GM12878 (cell line): ENCODE measurements around the gene USF1. TPM values are rescaled to one million over a fixed set of nuclear protein-coding genes. Genes with fewer than 3 reads are reported as not detected.

Experiments
- ATAC-seq: fragments of 200-7000 bp; cut with Tn5 transposase; 3 replicates; pipeline ENCODE4 v1.9.1; 2020; ENCODE audit warnings: mild to moderate bottlenecking, moderate library complexity
- BruUV-seq: library from RNA; stranded (reverse); fragments of 400-500 nt; replicated peaks from 2 replicates; lab custom pipeline; 2021; lab: Mats Ljungman, UMichigan
- CTCF ChIA-PET: fragments of 300-600 bp; sonication (Branson Sonifier 250); formaldehyde crosslinking; extraction: SDS; loops from one replicate; lab custom pipeline; 2021; ENCODE audit warnings: inconsistent platforms; lab: Yijun Ruan, JAX
- POLR2A ChIA-PET: fragments of 350-600 bp; formaldehyde crosslinking; extraction: SDS; loops from one replicate; lab custom pipeline; 2021; ENCODE audit warnings: inconsistent platforms; lab: Charles Lee
- RAD21 ChIA-PET: fragments of 300-600 bp; sonication (Branson Sonifier 250); formaldehyde crosslinking; loops from one replicate; lab custom pipeline; 2023; ENCODE audit warnings: antibody characterized with exemption; ENCODE audit not compliant: unreplicated experiment; lab: Charles Lee
- SMC1A ChIA-PET: fragments of 300-600 bp; sonication (Branson Sonifier 250); formaldehyde crosslinking; loops from one replicate; lab custom pipeline; 2023; ENCODE audit not compliant: unreplicated experiment, uncharacterized antibody; lab: Charles Lee
- DNase-seq: peaks from one replicate; pipeline ENCODE4 v3.0.0-alpha.2; 2011; ENCODE audit warnings: low read depth, low spot score
- FAIRE-seq: peaks from 3 replicates; lab custom pipeline; 2011; peaks lifted over from hg19 to GRCh38; lab: Jason Lieb, UNC
- H2AFZ ChIP-seq: 2 replicates; pipeline ENCODE4 v1.6.0; 2011; ENCODE audit warnings: low read depth, low read length, control low read depth; ENCODE audit not compliant: control insufficient read depth
- H3K27ac ChIP-seq: 2 replicates; pipeline ENCODE4 v1.5.1; 2011; ENCODE audit warnings: control low read depth; ENCODE audit not compliant: control insufficient read depth, insufficient read depth
- H3K27me3 ChIP-seq, 2 experiments: replicated peaks in 1 of 2; 2 replicates each; pipeline versions ENCODE4 v1.6.0 to v1.6.1; 2011; ENCODE audit warnings: low read length in 1 of 2; ENCODE audit not compliant: control insufficient read depth in 2 of 2, insufficient read depth in 2 of 2
- H3K36me3 ChIP-seq, 2 experiments: 2 replicates each; pipeline ENCODE4 v1.5.1; 2011; ENCODE audit warnings: low read length in 1 of 2; ENCODE audit not compliant: control insufficient read depth in 2 of 2, insufficient read depth in 2 of 2
- H3K4me1 ChIP-seq: 2 replicates; pipeline ENCODE4 v1.6.1; 2011; ENCODE audit warnings: mild to moderate bottlenecking, low read length, moderate library complexity, mixed read lengths; ENCODE audit not compliant: control insufficient read depth, insufficient read depth
- H3K4me2 ChIP-seq: 2 replicates; pipeline ENCODE4 v1.6.0; 2011; ENCODE audit warnings: control low read depth; ENCODE audit not compliant: control insufficient read depth, insufficient read depth
- H3K4me3 ChIP-seq: fragments of 200-600 bp; sonication (generic); 2 replicates; pipeline ENCODE4 v1.5.1; 2016
- H3K79me2 ChIP-seq: 2 replicates; pipeline ENCODE4 v1.6.0; 2011; ENCODE audit warnings: low read length; ENCODE audit not compliant: control insufficient read depth, insufficient read depth
- H3K9ac ChIP-seq: 2 replicates; pipeline ENCODE4 v1.8.0; 2011; ENCODE audit warnings: low read length, control low read depth, mixed read lengths; ENCODE audit not compliant: control insufficient read depth, insufficient read depth
- H3K9me3 ChIP-seq: replicated peaks from 3 replicates; pipeline ENCODE4 v1.5.1; 2011; ENCODE audit warnings: mild to moderate bottlenecking, low read length; ENCODE audit not compliant: control insufficient read depth, insufficient read depth
- H4K20me1 ChIP-seq: 2 replicates; pipeline ENCODE4 v1.6.0; 2011; ENCODE audit not compliant: control insufficient read depth, insufficient read depth
- ATF3 ChIP-seq: IDR thresholded peaks from 2 replicates; pipeline ENCODE4 v1.6.1; 2011; ENCODE audit warnings: low read depth, mild to moderate bottlenecking, low read length, moderate library complexity, borderline replicate concordance; ENCODE audit errors: extremely low read depth
- ETV6 ChIP-seq, 2 experiments: fragments of 450-650 bp in 1 of 2; IDR thresholded peaks in 1 of 2; conservative IDR thresholded peaks in 1 of 2; 2 replicates each; pipeline ENCODE4 v1.6.1; 2014; ENCODE audit warnings: antibody characterized with exemption in 1 of 2, borderline replicate concordance in 1 of 2, low read depth in 1 of 2, mild to moderate bottlenecking in 1 of 2, moderate library complexity in 1 of 2
- HDGF ChIP-seq: fragments of 450-650 bp; IDR thresholded peaks from 2 replicates; pipeline ENCODE4 v1.6.1; 2016; ENCODE audit warnings: antibody characterized with exemption
- MTA3 ChIP-seq: IDR thresholded peaks from 2 replicates; pipeline ENCODE4 v1.6.1; 2012; ENCODE audit warnings: low read length, inconsistent platforms, borderline replicate concordance
- NRF1 ChIP-seq: conservative IDR thresholded peaks from 2 replicates; pipeline ENCODE4 v1.6.1; 2011; ENCODE audit warnings: mild to moderate bottlenecking, low read depth, low read length, improper control_type of control experiment
- STAT1 ChIP-seq: fragments of 450-650 bp; conservative IDR thresholded peaks from 2 replicates; pipeline ENCODE4 v1.6.1; 2014; ENCODE audit warnings: antibody characterized with exemption, mild to moderate bottlenecking
- in situ Hi-C: fragments of 300-500 bp; cut with MboI; formaldehyde crosslinking; loops from 9 replicates; pipeline ENCODE4 v1.14.3; 2018; ENCODE audit warnings: mixed read lengths
- intact Hi-C: fragments of 100-400 bp; cut with micrococcal nuclease; formaldehyde crosslinking; loops from one replicate; pipeline ENCODE4 v1.14.2; 2022; ENCODE audit not compliant: unreplicated experiment
- polyA plus RNA-seq, 11 experiments: library from polyadenylated mRNA; depleted of rRNA in 4 of 11; unstranded in 6 of 11; stranded (reverse) in 5 of 11; fragments of >200 nt; fragmentation: Nextera tagmentation in 4 of 11; fragmentation: Illumina TruSeq in 1 of 11; extraction: Ambion mirVana in 4 of 11; extraction: Trizol in 1 of 11; gene quantifications; 1 replicate in 1 of 11; 2 replicates in 10 of 11; pipeline versions ENCODE4 v1.2.1 to v1.2.3, GENCODE V29; 2011 to 2016; ENCODE audit warnings: inconsistent platforms in 2 of 11, missing spikeins in 2 of 11, low read depth in 1 of 11
- total RNA-seq, 4 experiments: library from RNA; depleted of rRNA in 3 of 4; stranded (reverse); fragments of >200 nt in 3 of 4; fragmentation: Illumina TruSeq in 1 of 4; extraction: Trizol in 1 of 4; gene quantifications; 2 replicates each; pipeline versions ENCODE4 v1.2.1 to v1.2.3, GENCODE V29; 2013 to 2021
- TF ChIP-seq, protein P1 (sequence below): IDR thresholded peaks from 2 replicates; pipeline ENCODE4 v1.6.1; 2012; ENCODE audit warnings: mild to moderate bottlenecking, low read depth, low read length

Gene USF1
- total and polyA plus RNA-seq, 10 of the 15 experiments (the other 5 are each of a cell fraction or from before 2014, with no cell fraction given): 9.4 to 92.1 (median 53.5) TPM

DNA sequence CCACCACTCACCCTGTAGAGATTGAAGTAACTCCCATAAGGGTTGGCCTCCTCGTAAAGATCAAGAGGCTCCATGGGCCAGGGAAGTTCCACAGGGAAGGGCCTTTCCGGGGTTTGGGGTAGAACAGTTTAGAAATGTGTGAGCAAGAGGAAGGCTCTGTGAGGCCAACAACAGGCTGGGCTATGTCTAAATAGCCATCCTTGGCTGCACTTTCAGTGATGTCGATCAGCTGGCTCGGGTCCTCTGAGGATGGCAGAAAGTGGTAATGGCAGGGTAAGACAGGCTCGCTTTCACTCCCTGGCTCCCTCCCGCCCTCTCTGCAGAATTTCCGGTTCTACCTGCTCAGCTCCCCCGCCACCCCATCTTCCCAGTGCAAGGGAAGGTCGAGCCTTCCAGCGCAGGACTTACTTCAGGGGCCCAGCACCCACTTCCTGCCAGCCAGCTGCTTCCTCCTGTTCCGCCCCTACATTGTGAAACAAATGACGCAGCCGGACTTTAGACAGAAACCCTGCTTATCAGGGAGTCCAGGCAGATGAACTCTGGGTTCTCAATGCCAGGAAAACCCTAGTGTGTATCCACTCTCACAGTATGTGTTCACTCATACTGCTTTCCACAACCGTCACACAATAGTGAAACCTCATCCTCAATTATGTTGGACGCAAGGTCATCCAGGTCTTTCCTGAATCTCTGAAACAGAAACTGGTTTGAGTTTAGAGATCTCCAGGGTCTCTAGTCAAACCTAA lies 32.1 kb downstream of the USF1 start (continued):
- TF ChIP-seq, protein P1, sequence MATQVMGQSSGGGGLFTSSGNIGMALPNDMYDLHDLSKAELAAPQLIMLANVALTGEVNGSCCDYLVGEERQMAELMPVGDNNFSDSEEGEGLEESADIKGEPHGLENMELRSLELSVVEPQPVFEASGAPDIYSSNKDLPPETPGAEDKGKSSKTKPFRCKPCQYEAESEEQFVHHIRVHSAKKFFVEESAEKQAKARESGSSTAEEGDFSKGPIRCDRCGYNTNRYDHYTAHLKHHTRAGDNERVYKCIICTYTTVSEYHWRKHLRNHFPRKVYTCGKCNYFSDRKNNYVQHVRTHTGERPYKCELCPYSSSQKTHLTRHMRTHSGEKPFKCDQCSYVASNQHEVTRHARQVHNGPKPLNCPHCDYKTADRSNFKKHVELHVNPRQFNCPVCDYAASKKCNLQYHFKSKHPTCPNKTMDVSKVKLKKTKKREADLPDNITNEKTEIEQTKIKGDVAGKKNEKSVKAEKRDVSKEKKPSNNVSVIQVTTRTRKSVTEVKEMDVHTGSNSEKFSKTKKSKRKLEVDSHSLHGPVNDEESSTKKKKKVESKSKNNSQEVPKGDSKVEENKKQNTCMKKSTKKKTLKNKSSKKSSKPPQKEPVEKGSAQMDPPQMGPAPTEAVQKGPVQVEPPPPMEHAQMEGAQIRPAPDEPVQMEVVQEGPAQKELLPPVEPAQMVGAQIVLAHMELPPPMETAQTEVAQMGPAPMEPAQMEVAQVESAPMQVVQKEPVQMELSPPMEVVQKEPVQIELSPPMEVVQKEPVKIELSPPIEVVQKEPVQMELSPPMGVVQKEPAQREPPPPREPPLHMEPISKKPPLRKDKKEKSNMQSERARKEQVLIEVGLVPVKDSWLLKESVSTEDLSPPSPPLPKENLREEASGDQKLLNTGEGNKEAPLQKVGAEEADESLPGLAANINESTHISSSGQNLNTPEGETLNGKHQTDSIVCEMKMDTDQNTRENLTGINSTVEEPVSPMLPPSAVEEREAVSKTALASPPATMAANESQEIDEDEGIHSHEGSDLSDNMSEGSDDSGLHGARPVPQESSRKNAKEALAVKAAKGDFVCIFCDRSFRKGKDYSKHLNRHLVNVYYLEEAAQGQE: no peak
- TF ChIP-seq, all 136 proteins: peak for 54

DNA sequence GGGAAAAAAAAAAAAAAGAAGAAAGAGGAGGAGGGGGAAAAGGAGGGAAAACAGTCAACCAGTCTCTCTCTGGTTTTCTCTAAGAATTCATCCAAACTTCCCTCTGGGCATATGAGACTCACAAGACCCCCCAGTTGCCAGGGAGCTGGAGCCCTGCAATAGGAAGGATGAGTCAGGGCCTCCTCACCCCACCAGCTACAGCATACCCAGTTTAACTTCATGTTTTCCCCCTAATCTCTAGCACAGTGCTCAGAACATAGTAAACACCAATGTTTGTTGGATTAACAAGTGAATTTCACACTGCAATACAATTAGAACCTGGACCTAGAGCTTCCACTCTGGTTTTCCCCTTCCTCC lies 32.7 kb downstream of the USF1 start:
- Histone ChIP-seq H4K20me1 (no peaks in the 10 kb centered on the region), H3K4me1 (peaks cover 22% of the 10 kb centered on the region), H3K27me3 (no peaks in the 10 kb centered on the region), H3K9ac (peak overlapping the region; percentile 69), H3K79me2 (peaks cover 40% of the 10 kb centered on the region), H3K27ac (peak overlapping the region; percentile 97), H3K9me3 (no peaks in the 10 kb centered on the region), H3K4me3 (peak overlapping the region; percentile 65), H3K4me2 (peak overlapping the region; percentile 82), H2AFZ (peak overlapping the region; percentile 83; the same call in 1 of the 2 replicates), H3K36me3 (no peaks in the 10 kb centered on the region)
- ChIA-PET RAD21 (interaction anchor here (0.5 to 2.7 kb wide), 10 partner anchors 16 to 153 kb away, joined by 3 to 14 read pairs (median 6); partner anchors contain the start of genes ARHGAP30, KLHDC9, PPOX and TSTD1), POLR2A (interaction anchor here (0.5 to 6.2 kb wide), 13 partner anchors 9 to 357 kb away, joined by 3 to 31 read pairs (median 5); partner anchors contain the start of genes ARHGAP30, F11R, KLHDC9 and USF1), SMC1A (interaction anchor here (0.7 to 6.6 kb wide), 16 partner anchors 8 to 223 kb away, joined by 3 to 34 read pairs (median 4); partner anchors contain the start of genes ARHGAP30, DEDD, F11R and USF1), CTCF (interaction anchor here (0.7 to 3.0 kb wide), 14 partner anchors 15 to 127 kb away, joined by 3 to 15 read pairs (median 4); partner anchors contain the start of genes ITLN2, KLHDC9, TSTD1 and USF1)
- 0 out of 2 replicates have a peak, but pooled peaks have one; percentile 6 for TF ChIP-seq MTA3
- no peak for TF ChIP-seq NRF1
- no peak for TF ChIP-seq ETV6 (conservative IDR thresholded peaks at IDR 0.05 in 1 of 2, IDR thresholded peaks at IDR 0.05 in 1 of 2; ENCODE audit: borderline replicate concordance in 1 of 2, low read depth in 1 of 2)
- no peak for TF ChIP-seq HDGF
- no peak for TF ChIP-seq STAT1
- no peak for TF ChIP-seq ATF3
- DNase-seq: no peak
- TSS peak; percentile 57 for BruUV-seq
- ATAC-seq: no peak
- intact Hi-C loops (loop anchor here (1.0 to 2.0 kb wide), 2 partner anchors 33 to 56 kb away; partner anchors contain the start of gene ARHGAP30), in situ Hi-C loops (no loop called here)
- no peak for FAIRE-seq
